ENCODE data around the gene NBPF3.

The NBPF3 gene

GRCh38 chr1:21530368-21531016 is 90.6 kb downstream of the NBPF3 start:
- no peak for ATAC-seq
- TF ChIP-seq ZFP30 (CRISPR knock-in tag; IDR thresholded peaks at IDR 0.05) = no peak
- TF ChIP-seq TSHZ2 (CRISPR knock-in tag; IDR thresholded peaks at IDR 0.05) = no peak

- TF ChIP-seq ZNF8 (CRISPR knock-in tag; IDR thresholded peaks at IDR 0.05) (no peak), SNAI2 (CRISPR knock-in tag; IDR thresholded peaks at IDR 0.05) (no peak), TOX (CRISPR knock-in tag; IDR thresholded peaks at IDR 0.05; ENCODE audit: borderline replicate concordance) (no peak), TSHZ2 (CRISPR knock-in tag; IDR thresholded peaks at IDR 0.05) (no peak), POU6F1 (CRISPR knock-in tag; IDR thresholded peaks at IDR 0.05; ENCODE audit: borderline replicate concordance, low read depth) (no peak), ZFP3 (CRISPR knock-in tag; IDR thresholded peaks at IDR 0.05) (no peak), ZNF70 (CRISPR knock-in tag; IDR thresholded peaks at IDR 0.05) (no peak), BACH2 (CRISPR knock-in tag; IDR thresholded peaks at IDR 0.05; ENCODE audit: borderline replicate concordance) (no peak)
- ATAC-seq = no peak
These were observed 91.3 kb downstream of the NBPF3 start for GRCh38 chr1:21531241-21531640.

GRCh38 chr1:21532496-21532895 is 92.6 kb downstream of the NBPF3 start:
- ATAC-seq = no peak
- TF ChIP-seq SNAI2 (CRISPR knock-in tag; IDR thresholded peaks at IDR 0.05) (no peak), TCF4 (CRISPR knock-in tag; IDR thresholded peaks at IDR 0.05; ENCODE audit: borderline replicate concordance) (no peak), OSR1 (CRISPR knock-in tag; IDR thresholded peaks at IDR 0.05) (no peak), ZFP3 (CRISPR knock-in tag; IDR thresholded peaks at IDR 0.05) (no peak), GLIS3 (CRISPR knock-in tag; IDR thresholded peaks at IDR 0.05) (no peak), TOX (CRISPR knock-in tag; IDR thresholded peaks at IDR 0.05; ENCODE audit: borderline replicate concordance) (no peak), PATZ1 (CRISPR knock-in tag; IDR thresholded peaks at IDR 0.05; ENCODE audit: borderline replicate concordance) (no peak), ISL1 (CRISPR knock-in tag; IDR thresholded peaks at IDR 0.05) (no peak)

GRCh38 chr1:21532992-21533534 is 93.1 kb downstream of the NBPF3 start:
- TF ChIP-seq ZNF70 (CRISPR knock-in tag; IDR thresholded peaks at IDR 0.05) (no peak), RARB (CRISPR knock-in tag; IDR thresholded peaks at IDR 0.05) (no peak), ZFP30 (CRISPR knock-in tag; IDR thresholded peaks at IDR 0.05) (no peak), GLIS3 (CRISPR knock-in tag; IDR thresholded peaks at IDR 0.05) (no peak), TSHZ2 (CRISPR knock-in tag; IDR thresholded peaks at IDR 0.05) (no peak)
- ATAC-seq = no peak
